MM.1S (cell line): Measurements from ENCODE around the gene ADRA1B.

Source experiments
- CTCF ChIP-seq: fragments of 300-600 bp; sonication (generic); IDR thresholded peaks from 2 replicates; pipeline ENCODE4 v1.5.1; 2016; ENCODE audit warnings: antibody characterized with exemption, low read length, mixed read lengths
- EZH2phosphoT487 ChIP-seq: fragments of 300-600 bp; sonication (generic); IDR thresholded peaks from 2 replicates; pipeline ENCODE4 v1.6.1; 2018; ENCODE audit warnings: antibody characterized with exemption, low read length

GRCh38 chr5:159978358-159978757, 62.1 kb downstream of the ADRA1B start:
- no peak for TF ChIP-seq CTCF
- TF ChIP-seq EZH2phosphoT487: no peak
